Coronary artery (tissue), 2 donors: ENCODE data around the gene ALB.
"Not testable (repeated sequence)": the region's sequence is repeated elsewhere in the genome, so short reads cannot be mapped to it uniquely, and the experiment has no call there.

Experiments
- DNase-seq: peaks from one replicate; pipeline ENCODE4 v3.0.0-alpha.2; 2017; ENCODE audit warnings: low spot score
- H3K27ac ChIP-seq, 2 donors: fragments of 200-600 bp; sonication (generic); one replicate each; pipeline ENCODE4 v1.5.1; 2016 to 2019
- H3K4me3 ChIP-seq: fragments of 200-600 bp; sonication (generic); 2 replicates; pipeline ENCODE4 v1.5.1; 2016; ENCODE audit warnings: mild to moderate bottlenecking, moderate library complexity
- TF ChIP-seq, protein P1 (sequence below): fragments of 200-600 bp; sonication (generic); IDR thresholded peaks from one replicate; pipeline ENCODE4 v1.5.1; 2019; ENCODE audit warnings: antibody characterized with exemption

The ALB gene

DNA sequence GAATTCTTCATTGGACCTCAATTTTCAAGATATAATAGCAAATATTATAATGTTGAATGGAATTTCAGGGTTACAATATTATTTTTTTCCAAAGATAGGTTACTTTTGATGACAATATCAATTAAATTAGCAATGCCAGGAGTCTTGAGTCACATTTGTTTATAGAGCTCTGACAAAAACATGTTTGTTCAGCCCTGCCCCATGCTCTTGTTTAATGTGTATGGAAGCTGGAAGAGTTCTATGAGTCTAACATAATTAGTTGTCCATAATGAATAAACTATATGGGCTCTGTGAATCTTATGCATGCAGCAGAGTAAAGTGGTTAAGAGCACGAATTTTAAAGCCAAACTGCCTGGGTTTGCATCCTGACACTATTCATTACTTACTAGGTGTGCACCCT lies 22.9 kb upstream of the ALB start:
- Histone ChIP-seq H3K4me3 (no peak overlapping the region), H3K27ac (no peak overlapping the region)
- TF ChIP-seq, protein P1, sequence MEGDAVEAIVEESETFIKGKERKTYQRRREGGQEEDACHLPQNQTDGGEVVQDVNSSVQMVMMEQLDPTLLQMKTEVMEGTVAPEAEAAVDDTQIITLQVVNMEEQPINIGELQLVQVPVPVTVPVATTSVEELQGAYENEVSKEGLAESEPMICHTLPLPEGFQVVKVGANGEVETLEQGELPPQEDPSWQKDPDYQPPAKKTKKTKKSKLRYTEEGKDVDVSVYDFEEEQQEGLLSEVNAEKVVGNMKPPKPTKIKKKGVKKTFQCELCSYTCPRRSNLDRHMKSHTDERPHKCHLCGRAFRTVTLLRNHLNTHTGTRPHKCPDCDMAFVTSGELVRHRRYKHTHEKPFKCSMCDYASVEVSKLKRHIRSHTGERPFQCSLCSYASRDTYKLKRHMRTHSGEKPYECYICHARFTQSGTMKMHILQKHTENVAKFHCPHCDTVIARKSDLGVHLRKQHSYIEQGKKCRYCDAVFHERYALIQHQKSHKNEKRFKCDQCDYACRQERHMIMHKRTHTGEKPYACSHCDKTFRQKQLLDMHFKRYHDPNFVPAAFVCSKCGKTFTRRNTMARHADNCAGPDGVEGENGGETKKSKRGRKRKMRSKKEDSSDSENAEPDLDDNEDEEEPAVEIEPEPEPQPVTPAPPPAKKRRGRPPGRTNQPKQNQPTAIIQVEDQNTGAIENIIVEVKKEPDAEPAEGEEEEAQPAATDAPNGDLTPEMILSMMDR, result no peak
- DNase-seq, result no peak

DNA sequence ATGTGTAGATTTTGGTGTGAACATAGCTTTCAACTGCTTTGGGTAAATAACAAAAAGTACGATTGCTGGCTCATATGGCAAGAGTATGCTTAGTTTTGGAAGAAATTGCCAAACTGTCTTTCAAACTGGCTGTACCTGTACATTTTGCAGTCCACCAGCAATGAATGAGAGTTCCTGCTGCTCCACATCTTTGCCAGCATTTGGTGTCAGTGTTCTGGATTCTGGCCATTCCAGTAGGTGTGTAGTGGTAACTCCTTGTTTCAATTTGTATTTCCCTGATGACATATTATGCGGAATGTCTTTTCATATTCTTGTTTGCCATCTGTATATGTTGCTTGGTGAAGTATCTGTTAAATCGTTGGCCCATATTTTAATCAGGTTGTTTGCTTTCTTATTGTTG lies 20.6 kb upstream of the ALB start:
- TF ChIP-seq, protein P1, result no peak
- no peak for DNase-seq
- H3K27ac ChIP-seq, result no peak overlapping the region
- H3K4me3 ChIP-seq, result no peak overlapping the region

DNA sequence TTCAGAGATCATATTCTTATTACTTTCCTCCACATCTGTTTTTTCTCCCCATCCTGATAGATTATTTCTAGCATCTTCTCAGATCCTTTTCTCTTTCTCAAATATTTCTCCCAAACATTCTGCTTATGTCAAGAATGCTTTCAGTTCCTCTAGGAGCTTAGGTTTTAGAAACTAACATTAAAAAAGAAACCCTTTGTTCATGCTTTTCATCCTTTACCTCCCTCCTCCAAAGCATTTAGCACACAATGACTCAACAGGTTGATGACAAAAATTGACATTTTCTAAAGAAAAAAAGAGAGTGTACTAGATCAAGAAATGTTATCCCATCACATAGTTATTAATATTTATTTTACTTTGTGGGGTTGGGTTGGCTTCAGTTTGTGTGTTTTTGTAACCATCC lies 16.5 kb upstream of the ALB start:
- H3K27ac ChIP-seq, result no peak overlapping the region
- TF ChIP-seq, protein P1, result no peak
- no peak overlapping the region for H3K4me3 ChIP-seq
- no peak for DNase-seq

DNA sequence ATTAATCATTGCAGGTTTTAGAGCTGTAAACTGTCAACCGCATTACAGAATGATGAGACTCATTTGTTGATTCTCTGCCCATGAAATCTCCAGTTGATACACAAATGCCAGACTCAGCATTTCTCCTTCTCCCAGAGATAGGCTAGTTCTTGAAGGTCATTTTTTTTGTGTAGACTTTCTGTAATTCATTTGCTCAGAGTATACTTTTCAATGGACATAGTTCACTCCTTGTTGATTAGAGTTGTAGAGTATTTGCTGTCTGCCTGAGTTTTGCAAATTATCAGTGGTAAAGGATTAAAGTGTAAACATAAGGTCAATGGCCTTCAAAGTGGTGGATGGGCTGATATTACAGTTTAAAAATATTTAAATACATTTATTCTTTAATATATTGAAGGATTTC lies 15.2 kb upstream of the ALB start:
- no peak overlapping the region for H3K4me3 ChIP-seq
- TF ChIP-seq, protein P1, result no peak
- no peak overlapping the region for H3K27ac ChIP-seq
- no peak for DNase-seq

GRCh38 chr4:73389663-73390062 lies 14.4 kb upstream of the ALB start:
- not testable (repeated sequence) for DNase-seq, H3K4me3 ChIP-seq, H3K27ac ChIP-seq

GRCh38 chr4:73391774-73392173 lies 12.3 kb upstream of the ALB start:
- TF ChIP-seq, protein P1, result no peak
- H3K27ac ChIP-seq, result no peak overlapping the region
- DNase-seq, result no peak
- no peak overlapping the region for H3K4me3 ChIP-seq

GRCh38 chr4:73392936-73393335 lies 11.2 kb upstream of the ALB start:
- Histone ChIP-seq H3K27ac (no peak overlapping the region), H3K4me3 (no peak overlapping the region)
- TF ChIP-seq, protein P1, result no peak
- DNase-seq, result no peak

GRCh38 chr4:73396304-73396703 lies 7.8 kb upstream of the ALB start:
- Histone ChIP-seq H3K27ac (no peak overlapping the region), H3K4me3 (no peak overlapping the region)
- no peak for DNase-seq
- TF ChIP-seq, protein P1, result no peak
